Epithelial cell of esophagus (primary cell): ENCODE results near the gene PDE6C.
"Not testable (repeated sequence)": the region's sequence is repeated elsewhere in the genome, so short reads cannot be mapped to it uniquely, and the experiment has no call there.

Experiments
- DNase-seq: peaks from one replicate; pipeline ENCODE4 v3.0.0; 2010; ENCODE audit warnings: low read depth
- H3K4me3 ChIP-seq: 2 replicates; pipeline ENCODE4 v1.5.1; 2011; ENCODE audit warnings: mild to moderate bottlenecking, low read length, control low read depth
- TF ChIP-seq, protein P1 (sequence below): IDR thresholded peaks from 2 replicates; pipeline ENCODE4 v1.5.1; 2011; ENCODE audit warnings: low read depth, mild to moderate bottlenecking, low read length, control low read depth, inconsistent platforms; ENCODE audit not compliant: insufficient read depth; ENCODE audit errors: missing control alignments

The PDE6C gene

GRCh38 chr10:93673791-93674190, 61.5 kb downstream of the PDE6C start:
- TF ChIP-seq, protein P1, sequence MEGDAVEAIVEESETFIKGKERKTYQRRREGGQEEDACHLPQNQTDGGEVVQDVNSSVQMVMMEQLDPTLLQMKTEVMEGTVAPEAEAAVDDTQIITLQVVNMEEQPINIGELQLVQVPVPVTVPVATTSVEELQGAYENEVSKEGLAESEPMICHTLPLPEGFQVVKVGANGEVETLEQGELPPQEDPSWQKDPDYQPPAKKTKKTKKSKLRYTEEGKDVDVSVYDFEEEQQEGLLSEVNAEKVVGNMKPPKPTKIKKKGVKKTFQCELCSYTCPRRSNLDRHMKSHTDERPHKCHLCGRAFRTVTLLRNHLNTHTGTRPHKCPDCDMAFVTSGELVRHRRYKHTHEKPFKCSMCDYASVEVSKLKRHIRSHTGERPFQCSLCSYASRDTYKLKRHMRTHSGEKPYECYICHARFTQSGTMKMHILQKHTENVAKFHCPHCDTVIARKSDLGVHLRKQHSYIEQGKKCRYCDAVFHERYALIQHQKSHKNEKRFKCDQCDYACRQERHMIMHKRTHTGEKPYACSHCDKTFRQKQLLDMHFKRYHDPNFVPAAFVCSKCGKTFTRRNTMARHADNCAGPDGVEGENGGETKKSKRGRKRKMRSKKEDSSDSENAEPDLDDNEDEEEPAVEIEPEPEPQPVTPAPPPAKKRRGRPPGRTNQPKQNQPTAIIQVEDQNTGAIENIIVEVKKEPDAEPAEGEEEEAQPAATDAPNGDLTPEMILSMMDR = no peak
- no peak for DNase-seq
- H3K4me3 ChIP-seq = no peak overlapping the region

DNA sequence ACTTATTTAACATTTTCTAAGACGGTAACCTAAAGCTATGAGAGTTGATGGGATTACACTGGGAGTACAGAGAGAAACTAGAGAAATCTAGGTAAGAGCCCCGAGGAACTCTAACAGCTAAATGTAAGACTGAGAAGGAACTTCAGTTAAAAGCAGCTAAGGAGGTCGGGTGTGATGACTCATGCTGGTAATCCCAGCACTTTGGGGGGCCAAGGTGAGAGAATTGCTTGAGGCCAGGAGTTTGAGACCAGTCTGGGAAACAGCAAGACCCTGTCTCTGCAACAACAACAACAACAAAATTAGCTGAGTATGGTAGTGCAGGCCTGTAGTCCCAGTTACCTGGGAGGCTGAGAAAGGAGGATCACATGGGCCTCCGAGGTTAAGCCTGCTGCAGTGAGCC, 66.0 kb downstream of the PDE6C start:
- TF ChIP-seq, protein P1 = no peak
- no peak for DNase-seq
- no peak overlapping the region for H3K4me3 ChIP-seq

DNA sequence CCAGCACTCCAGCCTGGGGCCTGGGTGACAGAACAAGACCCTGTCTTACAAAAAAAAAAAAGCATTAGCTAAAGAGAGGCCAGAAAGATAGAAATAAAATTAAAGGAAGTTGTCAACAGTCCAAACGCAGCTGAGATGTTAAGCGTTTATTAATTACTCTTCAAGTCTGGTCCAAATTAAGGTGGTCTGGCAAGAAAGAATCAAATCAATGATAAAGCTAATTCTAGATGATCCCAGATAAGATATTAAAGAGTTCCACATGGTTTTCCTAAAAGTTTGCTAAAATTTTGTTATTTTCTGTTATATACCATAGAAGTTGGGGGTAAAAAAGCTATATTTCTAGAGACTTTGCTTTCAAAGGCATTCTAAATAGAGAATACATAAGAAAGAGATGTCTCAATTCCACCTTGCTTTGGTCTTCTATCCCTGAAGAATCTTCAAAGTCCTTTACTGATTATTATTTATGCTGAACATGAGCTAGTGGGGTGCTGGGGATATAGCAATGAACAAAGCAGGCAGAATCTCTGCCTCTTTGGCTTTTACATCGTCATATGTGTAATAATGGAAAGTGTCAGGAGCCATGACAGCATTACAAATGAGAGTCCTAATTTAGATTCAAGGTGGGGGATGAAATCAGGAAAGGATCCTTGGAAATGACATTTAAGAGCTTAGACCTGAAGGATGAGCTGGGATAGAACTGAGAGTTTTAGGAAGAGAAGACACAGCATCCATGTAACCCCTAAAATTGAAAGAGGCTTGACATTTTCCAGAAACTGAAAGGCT, 66.7 kb downstream of the PDE6C start:
- H3K4me3 ChIP-seq = no peak overlapping the region
- TF ChIP-seq, protein P1 = no peak
- no peak for DNase-seq

DNA sequence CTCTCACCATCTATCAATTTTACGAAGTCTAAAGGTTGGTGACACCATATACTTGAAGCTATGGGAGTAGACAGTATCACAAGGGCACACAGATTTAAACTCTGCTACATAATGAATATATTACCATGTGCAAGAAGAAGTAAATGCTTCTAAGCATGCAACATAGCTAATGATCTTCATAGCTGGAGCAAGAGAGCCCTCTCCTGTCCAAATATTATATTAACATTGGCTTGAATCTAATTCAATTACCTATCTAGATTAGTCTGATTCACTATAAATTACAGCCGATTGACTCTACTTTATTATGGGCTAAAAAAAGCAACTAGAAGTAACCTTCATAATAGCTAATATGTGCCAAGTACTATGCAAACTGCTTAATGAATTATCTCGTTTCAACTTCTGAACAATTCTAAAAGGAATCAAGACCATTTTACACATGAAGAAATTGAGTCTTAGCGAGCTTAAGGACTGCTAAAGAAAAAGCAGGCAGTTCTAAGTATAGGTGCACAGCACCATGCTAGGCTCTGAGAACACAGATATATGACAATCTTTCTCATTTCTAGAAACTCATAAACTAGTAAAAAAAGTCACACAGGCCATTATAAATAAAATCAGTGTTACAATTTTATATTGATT, 68.2 kb downstream of the PDE6C start:
- DNase-seq = peak; percentile 54

DNA sequence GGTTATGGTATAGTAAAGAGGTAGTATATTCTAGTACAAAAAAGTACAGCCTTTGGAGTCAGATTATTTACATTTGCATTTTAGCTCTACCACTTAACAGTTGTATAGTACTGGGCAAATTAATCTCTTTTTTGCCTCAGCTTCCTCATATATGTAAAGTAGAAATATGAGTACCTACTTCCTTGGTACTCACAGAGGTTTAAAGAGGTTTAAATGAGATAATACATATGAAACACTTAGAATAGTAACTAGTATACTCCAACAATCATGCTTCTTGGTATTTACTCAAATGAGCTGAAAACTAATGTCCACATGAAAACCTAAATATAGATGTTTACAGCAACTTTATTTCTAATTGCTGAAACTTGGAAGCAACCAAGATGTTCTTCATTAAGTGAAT, 75.4 kb downstream of the PDE6C start:
- no peak for DNase-seq
- no peak overlapping the region for H3K4me3 ChIP-seq
- TF ChIP-seq, protein P1 = no peak

More for the DNA sequence above, 68.2 kb downstream of the PDE6C start:
- TF ChIP-seq, protein P1 = peak; percentile 50
- no peak overlapping the region for H3K4me3 ChIP-seq

GRCh38 chr10:93695740-93696139, 83.4 kb downstream of the PDE6C start:
- DNase-seq = no peak
- TF ChIP-seq, protein P1 = no peak
- no peak overlapping the region for H3K4me3 ChIP-seq

DNA sequence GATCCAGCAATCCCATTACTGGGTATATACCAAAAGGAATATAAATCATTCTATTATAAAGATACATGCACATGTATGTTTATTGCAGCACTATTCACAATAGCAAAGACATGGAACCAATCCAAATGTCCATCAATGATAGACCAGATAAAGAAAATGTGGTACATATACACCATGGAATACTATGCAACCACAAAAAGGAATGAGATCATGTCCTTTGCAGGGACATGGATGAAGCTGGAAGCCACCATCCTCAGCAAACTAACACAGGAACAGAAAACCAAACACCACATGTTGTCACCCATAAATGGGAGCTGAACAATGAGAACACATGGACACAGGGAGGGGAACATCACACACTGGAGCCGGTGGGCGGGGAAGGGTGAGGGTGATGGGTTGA, 84.2 kb downstream of the PDE6C start:
- H3K4me3 ChIP-seq, DNase-seq: not testable (repeated sequence)
